K562 (cell line): ENCODE measurements around the gene CWC22. TPM values are rescaled to one million over a fixed set of nuclear protein-coding genes. Genes with fewer than 3 reads are reported as not detected.

Experiments
- ATAC-seq: fragments of 200-7000 bp; cut with Tn5 transposase; 3 replicates; pipeline ENCODE4 v1.9.1; 2020; ENCODE audit warnings: moderate library complexity
- BruUV-seq: library from RNA; stranded (reverse); fragments of 400-500 nt; replicated peaks from 2 replicates; lab custom pipeline; 2021; lab: Mats Ljungman, UMichigan
- CTCF ChIA-PET: fragments of 300-600 bp; formaldehyde crosslinking; extraction: SDS; loops from one replicate; lab custom pipeline; 2021; ENCODE audit warnings: low intra/inter-chr PET ratio; lab: Yijun Ruan, JAX
- POLR2A ChIA-PET: fragments of 300-600, 350-650 bp; sonication (Branson Sonifier 250); formaldehyde crosslinking; extraction: SDS; loops from one replicate; lab custom pipeline; 2021; ENCODE audit warnings: antibody characterized with exemption, inconsistent platforms; lab: Yijun Ruan, JAX
- DNase-seq, 4 experiments: peaks; one replicate each; pipeline versions ENCODE4 v3.0.0 to v3.0.0-alpha.2; 2011 to 2018; ENCODE audit warnings: low spot score in 3 of 4, mixed read lengths in 3 of 4; ENCODE audit errors: extremely low read depth in 1 of 4
- FAIRE-seq: peaks from 2 replicates; lab custom pipeline; 2011; peaks lifted over from hg19 to GRCh38; lab: Jason Lieb, UNC
- H2AFZ ChIP-seq: 2 replicates; pipeline ENCODE4 v1.6.0; 2011; ENCODE audit warnings: low read depth, low read length, control low read depth, inconsistent platforms
- H3K27ac ChIP-seq: fragments of 200-600 bp; 3 replicates; pipeline ENCODE4 v1.8.0; 2011; ENCODE audit warnings: low read depth, mild to moderate bottlenecking, control low read depth, inconsistent platforms, low read length, moderate library complexity, mixed read lengths; ENCODE audit errors: extremely low read depth
- H3K27me3 ChIP-seq, 2 experiments: fragments of 300-600 bp in 1 of 2; 2 replicates in 1 of 2; 3 replicates in 1 of 2; pipeline versions ENCODE4 v1.6.0 to v1.8.0; 2011; ENCODE audit warnings: inconsistent platforms in 2 of 2, low read length in 2 of 2, mild to moderate bottlenecking in 1 of 2, mixed read lengths in 1 of 2, moderate library complexity in 1 of 2; ENCODE audit not compliant: control insufficient read depth in 2 of 2, insufficient read depth in 2 of 2
- H3K36me3 ChIP-seq: fragments of 300-600 bp; 3 replicates; pipeline ENCODE4 v1.8.0; 2011; ENCODE audit warnings: mild to moderate bottlenecking, low read length, inconsistent platforms; ENCODE audit not compliant: control insufficient read depth, insufficient read depth
- H3K4me1 ChIP-seq, 2 experiments: fragments of 200-600 bp in 1 of 2; replicated peaks in 1 of 2; 2 replicates in 1 of 2; 3 replicates in 1 of 2; pipeline versions ENCODE4 v1.5.1 to v1.8.0; 2011; ENCODE audit warnings: inconsistent platforms in 2 of 2, low read length in 2 of 2, mild to moderate bottlenecking in 1 of 2, mixed read lengths in 1 of 2, moderate library complexity in 1 of 2; ENCODE audit not compliant: control insufficient read depth in 2 of 2, insufficient read depth in 2 of 2
- H3K4me2 ChIP-seq: 2 replicates; pipeline ENCODE4 v1.6.1; 2011; ENCODE audit warnings: low read length, control low read depth, inconsistent platforms, mixed read lengths; ENCODE audit not compliant: insufficient read depth
- H3K4me3 ChIP-seq: fragments of 200-600 bp; sonication (generic), shearing (Covaris generic); 2 replicates; pipeline ENCODE4 v1.5.1; 2016; ENCODE audit warnings: control low read depth, inconsistent platforms
- H3K79me2 ChIP-seq: fragments of 200-600 bp; 3 replicates; pipeline ENCODE4 v1.8.0; 2011; ENCODE audit warnings: low read length, inconsistent platforms; ENCODE audit not compliant: control insufficient read depth, insufficient read depth
- H3K9ac ChIP-seq, 2 experiments: 2 replicates each; pipeline versions ENCODE4 v1.6.0 to v1.6.1; 2011; ENCODE audit warnings: low read depth in 2 of 2, low read length in 2 of 2, control low read depth in 1 of 2, inconsistent platforms in 1 of 2, mild to moderate bottlenecking in 1 of 2, mixed read lengths in 1 of 2; ENCODE audit not compliant: insufficient read depth in 1 of 2
- H3K9me1 ChIP-seq: one replicate; pipeline ENCODE4 v1.6.0; 2011; ENCODE audit warnings: inconsistent platforms, mild to moderate bottlenecking, low read length, moderate library complexity; ENCODE audit not compliant: control insufficient read depth, insufficient read depth
- H3K9me3 ChIP-seq: replicated peaks from 2 replicates; pipeline ENCODE4 v1.5.1; 2011; ENCODE audit warnings: low read depth, low read length, inconsistent platforms; ENCODE audit not compliant: control insufficient read depth, insufficient read depth
- H4K20me1 ChIP-seq: replicated peaks from 2 replicates; pipeline ENCODE4 v1.6.1; 2011; ENCODE audit warnings: low read length, inconsistent platforms, mixed read lengths; ENCODE audit not compliant: control insufficient read depth, insufficient read depth
- CBX3 ChIP-seq, 2 experiments: IDR thresholded peaks; 1 replicate in 1 of 2; 2 replicates in 1 of 2; pipeline ENCODE4 v1.6.1; 2012; ENCODE audit warnings: inconsistent platforms in 2 of 2, low read length in 2 of 2, borderline replicate concordance in 1 of 2, control low read depth in 1 of 2
- ELF1 ChIP-seq: fragments of 200-800 bp; sonication (Bioruptor generic); IDR thresholded peaks from 2 replicates; pipeline ENCODE4 v1.6.1; 2016; ENCODE audit warnings: missing genetic modification characterization, missing compliant biosample characterization
- KLF16 ChIP-seq: IDR thresholded peaks from 2 replicates; pipeline ENCODE4 v1.6.1; 2016; ENCODE audit warnings: antibody characterized with exemption
- NCOA4 ChIP-seq: fragments of 450-650 bp; IDR thresholded peaks from 2 replicates; pipeline ENCODE4 v1.6.1; 2018; ENCODE audit warnings: mild to moderate bottlenecking; ENCODE audit not compliant: partially characterized antibody
- TFAM ChIP-seq: fragments of 250-450 bp; sonication (Bioruptor Pico); conservative IDR thresholded peaks from 2 replicates; pipeline ENCODE4 v1.5.0; 2021; ENCODE audit warnings: mild to moderate bottlenecking, moderate library complexity
- ZKSCAN8 ChIP-seq: fragments of 200-800 bp; sonication (Bioruptor generic); IDR thresholded peaks from 2 replicates; pipeline ENCODE4 v1.6.1; 2016; ENCODE audit warnings: missing genetic modification characterization, missing compliant biosample characterization
- ZNF780A ChIP-seq: fragments of 250-450 bp; sonication (Bioruptor Pico); IDR thresholded peaks from 2 replicates; pipeline ENCODE4 v1.5.0; 2021; ENCODE audit warnings: mild to moderate bottlenecking
- WGBS: fragments of 100-300 bp; shearing (Covaris generic); methylation state at CpG from one replicate; pipeline ENCODE4 v1.1.6; 2016; ENCODE audit warnings: low coverage, mixed read lengths; ENCODE audit not compliant: insufficient coverage; ENCODE audit errors: missing lambda C conversion rate; 5-methylcytosine and 5-hydroxymethylcytosine counted together
- in situ Hi-C: fragments of 300-500 bp; cut with MboI; formaldehyde crosslinking; loops from 4 replicates; pipeline ENCODE4 v1.15.0; 2018; ENCODE audit warnings: inconsistent platforms, mixed read lengths
- intact Hi-C: fragments of 100-400 bp; cut with micrococcal nuclease; formaldehyde crosslinking; loops from 2 replicates; pipeline ENCODE4 v1.14.2; 2022
- polyA plus RNA-seq, 8 experiments: library from polyadenylated mRNA; depleted of rRNA in 4 of 8; stranded (reverse) in 5 of 8; unstranded in 3 of 8; fragments of >200 nt; fragmentation: Nextera tagmentation in 2 of 8; fragmentation: Illumina TruSeq in 1 of 8; extraction: Ambion mirVana in 2 of 8; extraction: Trizol in 1 of 8; gene quantifications; 2 replicates each; pipeline versions ENCODE4 v1.2.1 to v1.2.3, GENCODE V29; 2011 to 2014; ENCODE audit warnings: inconsistent platforms in 1 of 8, missing spikeins in 1 of 8
- total RNA-seq, 7 experiments: library from RNA; depleted of rRNA in 6 of 7; stranded (reverse); fragments of >200 nt in 6 of 7; fragmentation: Illumina TruSeq in 2 of 7; extraction: Trizol in 2 of 7; gene quantifications; 2 replicates each; pipeline versions ENCODE4 v1.2.1 to v1.2.3, GENCODE V29; 2011 to 2021; ENCODE audit warnings: low replicate concordance in 1 of 7
- TF ChIP-seq, protein P1 (sequence below): sonication (generic); formaldehyde crosslinking; IDR thresholded peaks from 2 replicates; pipeline ENCODE4 v1.8.1; 2022; ENCODE audit warnings: missing genetic modification reagents
- TF ChIP-seq, protein P2 (sequence below): fragments of 200-600 bp; sonication (generic); IDR thresholded peaks from one replicate; pipeline ENCODE4 v1.6.1; 2012; ENCODE audit warnings: mild to moderate bottlenecking, low read depth, low read length, inconsistent platforms

Gene CWC22
- total and polyA plus RNA-seq, 9 of the 15 experiments (the other 6 are each of a cell fraction or from before 2014, with no cell fraction given) = 14.5 to 54.2 (median 36.7) TPM

DNA sequence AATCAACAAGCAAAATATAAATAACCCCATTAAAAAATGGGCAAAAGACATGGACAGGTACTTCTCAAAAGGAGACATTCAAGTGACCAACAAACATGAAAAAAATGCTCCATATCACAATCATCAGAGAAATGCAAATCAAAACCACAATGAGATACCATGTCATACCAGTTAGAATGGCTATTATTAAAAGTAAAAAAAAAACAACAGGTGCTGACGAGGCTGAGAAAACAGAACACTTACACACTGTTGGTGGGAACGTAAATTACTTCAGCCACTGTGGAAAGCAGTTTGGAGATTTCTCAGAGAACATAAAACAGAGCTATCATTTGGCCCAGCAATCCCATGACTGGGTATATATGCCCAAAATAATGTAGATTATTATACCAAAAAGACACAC, 69.1 kb downstream of the CWC22 start:
- CTCF ChIA-PET = no interaction called here
- DNase-seq = no peak
- Histone ChIP-seq H3K9me3 (no peaks in the 10 kb centered on the region), H3K9ac (no peak overlapping the region), H3K4me1 (no peaks in the 10 kb centered on the region), H4K20me1 (no peaks in the 10 kb centered on the region), H3K27me3 (no peaks in the 10 kb centered on the region), H3K79me2 (no peaks in the 10 kb centered on the region), H3K9me1 (no peaks in the 10 kb centered on the region), H2AFZ (no peak overlapping the region), H3K36me3 (no peaks in the 10 kb centered on the region), H3K4me2 (no peak overlapping the region), H3K4me3 (no peak overlapping the region), H3K27ac (no peak overlapping the region)
- in situ Hi-C loops = no loop called here
- no peak for FAIRE-seq
- POLR2A ChIA-PET = no interaction called here
- ATAC-seq = no peak
- BruUV-seq = no TSS peak
- 5% methylated on average over 2 of the region's 2 CpGs for WGBS
- intact Hi-C loops = loop anchor here (5.0 kb wide), 2 partner anchors 96 to 139 kb away; no protein-coding TSS in a partner anchor
- TF ChIP-seq CBX3 (IDR thresholded peaks at IDR 0.05; ENCODE audit: borderline replicate concordance in 1 of 2, low read length in 2 of 2) = no peak
- TF ChIP-seq ELF1 = no peak
- no peak for TF ChIP-seq ZKSCAN8 (CRISPR knock-in tag)
- TF ChIP-seq TFAM (CRISPR knock-in tag) = no peak
- no peak for TF ChIP-seq KLF16
- TF ChIP-seq, protein P1, sequence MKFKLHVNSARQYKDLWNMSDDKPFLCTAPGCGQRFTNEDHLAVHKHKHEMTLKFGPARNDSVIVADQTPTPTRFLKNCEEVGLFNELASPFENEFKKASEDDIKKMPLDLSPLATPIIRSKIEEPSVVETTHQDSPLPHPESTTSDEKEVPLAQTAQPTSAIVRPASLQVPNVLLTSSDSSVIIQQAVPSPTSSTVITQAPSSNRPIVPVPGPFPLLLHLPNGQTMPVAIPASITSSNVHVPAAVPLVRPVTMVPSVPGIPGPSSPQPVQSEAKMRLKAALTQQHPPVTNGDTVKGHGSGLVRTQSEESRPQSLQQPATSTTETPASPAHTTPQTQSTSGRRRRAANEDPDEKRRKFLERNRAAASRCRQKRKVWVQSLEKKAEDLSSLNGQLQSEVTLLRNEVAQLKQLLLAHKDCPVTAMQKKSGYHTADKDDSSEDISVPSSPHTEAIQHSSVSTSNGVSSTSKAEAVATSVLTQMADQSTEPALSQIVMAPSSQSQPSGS (CRISPR knock-in tag) = no peak
- no peak for TF ChIP-seq NCOA4
- no peak for TF ChIP-seq ZNF780A
- TF ChIP-seq, protein P2, sequence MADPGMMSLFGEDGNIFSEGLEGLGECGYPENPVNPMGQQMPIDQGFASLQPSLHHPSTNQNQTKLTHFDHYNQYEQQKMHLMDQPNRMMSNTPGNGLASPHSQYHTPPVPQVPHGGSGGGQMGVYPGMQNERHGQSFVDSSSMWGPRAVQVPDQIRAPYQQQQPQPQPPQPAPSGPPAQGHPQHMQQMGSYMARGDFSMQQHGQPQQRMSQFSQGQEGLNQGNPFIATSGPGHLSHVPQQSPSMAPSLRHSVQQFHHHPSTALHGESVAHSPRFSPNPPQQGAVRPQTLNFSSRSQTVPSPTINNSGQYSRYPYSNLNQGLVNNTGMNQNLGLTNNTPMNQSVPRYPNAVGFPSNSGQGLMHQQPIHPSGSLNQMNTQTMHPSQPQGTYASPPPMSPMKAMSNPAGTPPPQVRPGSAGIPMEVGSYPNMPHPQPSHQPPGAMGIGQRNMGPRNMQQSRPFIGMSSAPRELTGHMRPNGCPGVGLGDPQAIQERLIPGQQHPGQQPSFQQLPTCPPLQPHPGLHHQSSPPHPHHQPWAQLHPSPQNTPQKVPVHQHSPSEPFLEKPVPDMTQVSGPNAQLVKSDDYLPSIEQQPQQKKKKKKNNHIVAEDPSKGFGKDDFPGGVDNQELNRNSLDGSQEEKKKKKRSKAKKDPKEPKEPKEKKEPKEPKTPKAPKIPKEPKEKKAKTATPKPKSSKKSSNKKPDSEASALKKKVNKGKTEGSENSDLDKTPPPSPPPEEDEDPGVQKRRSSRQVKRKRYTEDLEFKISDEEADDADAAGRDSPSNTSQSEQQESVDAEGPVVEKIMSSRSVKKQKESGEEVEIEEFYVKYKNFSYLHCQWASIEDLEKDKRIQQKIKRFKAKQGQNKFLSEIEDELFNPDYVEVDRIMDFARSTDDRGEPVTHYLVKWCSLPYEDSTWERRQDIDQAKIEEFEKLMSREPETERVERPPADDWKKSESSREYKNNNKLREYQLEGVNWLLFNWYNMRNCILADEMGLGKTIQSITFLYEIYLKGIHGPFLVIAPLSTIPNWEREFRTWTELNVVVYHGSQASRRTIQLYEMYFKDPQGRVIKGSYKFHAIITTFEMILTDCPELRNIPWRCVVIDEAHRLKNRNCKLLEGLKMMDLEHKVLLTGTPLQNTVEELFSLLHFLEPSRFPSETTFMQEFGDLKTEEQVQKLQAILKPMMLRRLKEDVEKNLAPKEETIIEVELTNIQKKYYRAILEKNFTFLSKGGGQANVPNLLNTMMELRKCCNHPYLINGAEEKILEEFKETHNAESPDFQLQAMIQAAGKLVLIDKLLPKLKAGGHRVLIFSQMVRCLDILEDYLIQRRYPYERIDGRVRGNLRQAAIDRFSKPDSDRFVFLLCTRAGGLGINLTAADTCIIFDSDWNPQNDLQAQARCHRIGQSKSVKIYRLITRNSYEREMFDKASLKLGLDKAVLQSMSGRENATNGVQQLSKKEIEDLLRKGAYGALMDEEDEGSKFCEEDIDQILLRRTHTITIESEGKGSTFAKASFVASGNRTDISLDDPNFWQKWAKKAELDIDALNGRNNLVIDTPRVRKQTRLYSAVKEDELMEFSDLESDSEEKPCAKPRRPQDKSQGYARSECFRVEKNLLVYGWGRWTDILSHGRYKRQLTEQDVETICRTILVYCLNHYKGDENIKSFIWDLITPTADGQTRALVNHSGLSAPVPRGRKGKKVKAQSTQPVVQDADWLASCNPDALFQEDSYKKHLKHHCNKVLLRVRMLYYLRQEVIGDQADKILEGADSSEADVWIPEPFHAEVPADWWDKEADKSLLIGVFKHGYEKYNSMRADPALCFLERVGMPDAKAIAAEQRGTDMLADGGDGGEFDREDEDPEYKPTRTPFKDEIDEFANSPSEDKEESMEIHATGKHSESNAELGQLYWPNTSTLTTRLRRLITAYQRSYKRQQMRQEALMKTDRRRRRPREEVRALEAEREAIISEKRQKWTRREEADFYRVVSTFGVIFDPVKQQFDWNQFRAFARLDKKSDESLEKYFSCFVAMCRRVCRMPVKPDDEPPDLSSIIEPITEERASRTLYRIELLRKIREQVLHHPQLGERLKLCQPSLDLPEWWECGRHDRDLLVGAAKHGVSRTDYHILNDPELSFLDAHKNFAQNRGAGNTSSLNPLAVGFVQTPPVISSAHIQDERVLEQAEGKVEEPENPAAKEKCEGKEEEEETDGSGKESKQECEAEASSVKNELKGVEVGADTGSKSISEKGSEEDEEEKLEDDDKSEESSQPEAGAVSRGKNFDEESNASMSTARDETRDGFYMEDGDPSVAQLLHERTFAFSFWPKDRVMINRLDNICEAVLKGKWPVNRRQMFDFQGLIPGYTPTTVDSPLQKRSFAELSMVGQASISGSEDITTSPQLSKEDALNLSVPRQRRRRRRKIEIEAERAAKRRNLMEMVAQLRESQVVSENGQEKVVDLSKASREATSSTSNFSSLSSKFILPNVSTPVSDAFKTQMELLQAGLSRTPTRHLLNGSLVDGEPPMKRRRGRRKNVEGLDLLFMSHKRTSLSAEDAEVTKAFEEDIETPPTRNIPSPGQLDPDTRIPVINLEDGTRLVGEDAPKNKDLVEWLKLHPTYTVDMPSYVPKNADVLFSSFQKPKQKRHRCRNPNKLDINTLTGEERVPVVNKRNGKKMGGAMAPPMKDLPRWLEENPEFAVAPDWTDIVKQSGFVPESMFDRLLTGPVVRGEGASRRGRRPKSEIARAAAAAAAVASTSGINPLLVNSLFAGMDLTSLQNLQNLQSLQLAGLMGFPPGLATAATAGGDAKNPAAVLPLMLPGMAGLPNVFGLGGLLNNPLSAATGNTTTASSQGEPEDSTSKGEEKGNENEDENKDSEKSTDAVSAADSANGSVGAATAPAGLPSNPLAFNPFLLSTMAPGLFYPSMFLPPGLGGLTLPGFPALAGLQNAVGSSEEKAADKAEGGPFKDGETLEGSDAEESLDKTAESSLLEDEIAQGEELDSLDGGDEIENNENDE = no peak
